ENCODE data around the gene ATP8A1.

DNA sequence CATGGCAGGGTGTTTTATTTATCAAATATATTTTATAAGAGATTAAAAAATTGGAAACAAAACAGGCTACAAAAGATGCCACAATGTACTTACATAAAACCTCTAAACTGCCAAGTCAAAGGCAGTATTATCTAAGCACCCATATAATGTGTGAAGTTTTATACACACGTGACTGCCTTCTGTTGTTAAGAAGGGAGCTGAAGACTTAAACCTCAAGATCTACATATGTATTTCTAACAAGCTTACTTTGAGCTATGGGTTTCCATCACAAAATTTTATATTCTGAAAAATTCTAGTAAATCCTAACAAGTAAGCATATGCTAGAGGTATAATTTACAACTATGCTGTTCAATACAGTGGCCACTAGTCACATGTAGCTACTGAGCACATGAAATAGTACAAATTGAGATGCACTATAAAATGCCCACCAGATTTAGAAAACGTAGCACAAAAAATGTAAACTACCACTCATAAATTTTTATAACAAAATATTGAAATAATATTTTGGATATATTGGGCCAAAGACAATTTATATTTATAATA is 9.8 kb downstream of the ATP8A1 start:
- TF ChIP-seq EP300 (IDR thresholded peaks at IDR 0.05; ENCODE audit: borderline replicate concordance) (no peak), MAX (IDR thresholded peaks at IDR 0.05) (no peak)
- TF ChIP-seq, protein P1, sequence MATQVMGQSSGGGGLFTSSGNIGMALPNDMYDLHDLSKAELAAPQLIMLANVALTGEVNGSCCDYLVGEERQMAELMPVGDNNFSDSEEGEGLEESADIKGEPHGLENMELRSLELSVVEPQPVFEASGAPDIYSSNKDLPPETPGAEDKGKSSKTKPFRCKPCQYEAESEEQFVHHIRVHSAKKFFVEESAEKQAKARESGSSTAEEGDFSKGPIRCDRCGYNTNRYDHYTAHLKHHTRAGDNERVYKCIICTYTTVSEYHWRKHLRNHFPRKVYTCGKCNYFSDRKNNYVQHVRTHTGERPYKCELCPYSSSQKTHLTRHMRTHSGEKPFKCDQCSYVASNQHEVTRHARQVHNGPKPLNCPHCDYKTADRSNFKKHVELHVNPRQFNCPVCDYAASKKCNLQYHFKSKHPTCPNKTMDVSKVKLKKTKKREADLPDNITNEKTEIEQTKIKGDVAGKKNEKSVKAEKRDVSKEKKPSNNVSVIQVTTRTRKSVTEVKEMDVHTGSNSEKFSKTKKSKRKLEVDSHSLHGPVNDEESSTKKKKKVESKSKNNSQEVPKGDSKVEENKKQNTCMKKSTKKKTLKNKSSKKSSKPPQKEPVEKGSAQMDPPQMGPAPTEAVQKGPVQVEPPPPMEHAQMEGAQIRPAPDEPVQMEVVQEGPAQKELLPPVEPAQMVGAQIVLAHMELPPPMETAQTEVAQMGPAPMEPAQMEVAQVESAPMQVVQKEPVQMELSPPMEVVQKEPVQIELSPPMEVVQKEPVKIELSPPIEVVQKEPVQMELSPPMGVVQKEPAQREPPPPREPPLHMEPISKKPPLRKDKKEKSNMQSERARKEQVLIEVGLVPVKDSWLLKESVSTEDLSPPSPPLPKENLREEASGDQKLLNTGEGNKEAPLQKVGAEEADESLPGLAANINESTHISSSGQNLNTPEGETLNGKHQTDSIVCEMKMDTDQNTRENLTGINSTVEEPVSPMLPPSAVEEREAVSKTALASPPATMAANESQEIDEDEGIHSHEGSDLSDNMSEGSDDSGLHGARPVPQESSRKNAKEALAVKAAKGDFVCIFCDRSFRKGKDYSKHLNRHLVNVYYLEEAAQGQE (IDR thresholded peaks at IDR 0.05; ENCODE audit: low read depth), result no peak
